ENCODE measurements around the gene OR14K1.
"Not testable (repeated sequence)": the region's sequence is repeated elsewhere in the genome, so short reads cannot be mapped to it uniquely, and the experiment has no call there.

OR14K1 gene

GRCh38 chr1:247747616-247748015, 9.2 kb downstream of the OR14K1 start:
- Histone ChIP-seq H3K27me3 (ENCODE audit: control insufficient read depth, insufficient read depth, low read length) (no peaks in the 10 kb centered on the region), H3K4me3 (ENCODE audit: low read length) (no peak overlapping the region), H3K9me3 (ENCODE audit: control insufficient read depth, insufficient read depth, low read length) (no peaks in the 10 kb centered on the region), H3K27ac (ENCODE audit: low read length) (no peak overlapping the region), H3K36me3 (ENCODE audit: control insufficient read depth, insufficient read depth, low read length) (no peaks in the 10 kb centered on the region), H3K4me1 (ENCODE audit: control insufficient read depth, insufficient read depth, low read length) (no peaks in the 10 kb centered on the region; the same call in 1 of the 2 replicates)
- DNase-seq (ENCODE audit: low read depth, low spot score) = no peak
- no CpG with 5 or more reads among the region's 7 CpGs for whole genome bisulfite sequencing (ENCODE audit: insufficient coverage, insufficient read length)

- Histone ChIP-seq H3K4me1 (ENCODE audit: control insufficient read depth, insufficient read depth, low read length) (no peaks in the 10 kb centered on the region; the same call in 1 of the 2 replicates), H3K27me3 (ENCODE audit: control insufficient read depth, insufficient read depth, low read length) (no peaks in the 10 kb centered on the region), H3K4me3 (ENCODE audit: low read length) (no peak within 1 kb of the TSS), H3K9me3 (ENCODE audit: control insufficient read depth, insufficient read depth, low read length) (no peaks in the 10 kb centered on the region), H3K27ac (ENCODE audit: low read length) (no peak within 1 kb of the TSS), H3K36me3 (ENCODE audit: control insufficient read depth, insufficient read depth, low read length) (no peaks in the 10 kb centered on the region)
- WGBS (ENCODE audit: insufficient coverage, insufficient read length) = no CpG with 5 or more reads among the region's 2 CpGs
- no peak for DNase-seq (ENCODE audit: low read depth, low spot score)
Measured at GRCh38 chr1:247748041-247748440, 9.6 kb downstream of the OR14K1 start, which contains the start of gene OR14A2. Gene OR14A2, minus strand, starts transcription at chr1:247748141.

- Histone ChIP-seq H3K27me3 (ENCODE audit: control insufficient read depth, insufficient read depth, low read length) (no peaks in the 10 kb centered on the region), H3K4me3 (ENCODE audit: low read length) (no peak overlapping the region), H3K36me3 (ENCODE audit: control insufficient read depth, insufficient read depth, low read length) (no peaks in the 10 kb centered on the region), H3K9me3 (ENCODE audit: control insufficient read depth, insufficient read depth, low read length) (no peaks in the 10 kb centered on the region), H3K27ac (ENCODE audit: low read length) (no peak overlapping the region), H3K4me1 (ENCODE audit: control insufficient read depth, insufficient read depth, low read length) (no peaks in the 10 kb centered on the region; the same call in 1 of the 2 replicates)
- no peak for DNase-seq (ENCODE audit: low read depth, low spot score)
- WGBS (ENCODE audit: insufficient coverage, insufficient read length) = no CpG with 5 or more reads among the region's 1 CpG
Measured at GRCh38 chr1:247749870-247750269, 11.5 kb downstream of the OR14K1 start.

DNA sequence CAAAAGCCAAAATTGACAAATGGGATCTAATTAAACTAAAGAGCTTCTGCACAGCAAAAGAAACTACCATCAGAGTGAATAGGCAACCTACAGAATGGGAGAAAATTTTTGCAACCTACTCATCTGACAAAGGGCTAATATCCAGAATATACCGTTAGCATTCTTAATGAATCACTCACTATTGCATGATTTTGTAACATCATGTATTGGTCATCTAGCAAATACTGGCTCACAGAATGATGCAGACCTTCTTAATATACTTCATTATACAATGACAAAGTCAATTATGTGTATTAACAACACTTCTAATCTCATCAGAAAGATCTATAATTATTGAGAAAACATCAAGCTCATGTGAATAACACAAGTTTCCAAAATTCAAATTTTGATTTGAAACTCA, 15.9 kb downstream of the OR14K1 start:
- H3K9me3 ChIP-seq (ENCODE audit: control insufficient read depth, insufficient read depth, low read length); H3K27ac ChIP-seq (ENCODE audit: low read length); H3K4me1 ChIP-seq (ENCODE audit: control insufficient read depth, insufficient read depth, low read length); H3K36me3 ChIP-seq (ENCODE audit: control insufficient read depth, insufficient read depth, low read length); H3K4me3 ChIP-seq (ENCODE audit: low read length); H3K27me3 ChIP-seq (ENCODE audit: control insufficient read depth, insufficient read depth, low read length); DNase-seq (ENCODE audit: low read depth, low spot score): not testable (repeated sequence)
- no CpG with 5 or more reads among the region's 1 CpG for WGBS (ENCODE audit: insufficient coverage, insufficient read length)

- Histone ChIP-seq H3K27me3 (ENCODE audit: control insufficient read depth, insufficient read depth, low read length) (no peaks in the 10 kb centered on the region), H3K36me3 (ENCODE audit: control insufficient read depth, insufficient read depth, low read length) (no peaks in the 10 kb centered on the region), H3K9me3 (ENCODE audit: control insufficient read depth, insufficient read depth, low read length) (no peaks in the 10 kb centered on the region), H3K4me3 (ENCODE audit: low read length) (no peak within 1 kb of the TSS), H3K27ac (ENCODE audit: low read length) (no peak within 1 kb of the TSS), H3K4me1 (ENCODE audit: control insufficient read depth, insufficient read depth, low read length) (no peaks in the 10 kb centered on the region)
- no peak for DNase-seq (ENCODE audit: low read depth, low spot score)
- no CpG with 5 or more reads among the region's 3 CpGs for WGBS (ENCODE audit: insufficient coverage, insufficient read length)
Measured at GRCh38 chr1:247760456-247760855, 22.0 kb downstream of the OR14K1 start, which contains the start of gene OR1C1. Gene OR1C1, minus strand, starts transcription at chr1:247760556. Its CDS starts 2,150 bp downstream, at chr1:247758406.

DNA sequence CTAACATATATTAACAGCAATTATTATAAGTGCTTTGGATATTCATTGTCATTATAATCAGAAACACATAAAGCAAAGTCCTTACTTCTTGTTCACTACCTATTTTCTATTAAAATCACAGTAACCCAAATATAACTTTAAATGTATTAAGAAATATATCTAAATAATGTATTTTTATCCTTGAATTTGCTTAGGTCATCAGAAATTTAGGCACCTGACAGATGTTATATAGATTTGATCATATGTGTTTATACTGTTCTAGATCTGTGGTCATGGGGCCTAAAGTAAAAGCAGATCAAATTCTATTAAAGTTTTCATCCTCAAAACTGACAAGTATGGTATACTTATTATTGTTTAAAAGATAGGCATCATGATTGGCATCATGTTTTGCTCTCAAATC, 31.2 kb downstream of the OR14K1 start:
- H3K9me3 ChIP-seq (ENCODE audit: control insufficient read depth, insufficient read depth, low read length) = no peaks in the 10 kb centered on the region
- H3K4me1 ChIP-seq (ENCODE audit: control insufficient read depth, insufficient read depth, low read length) = no peaks in the 10 kb centered on the region
- H3K27ac ChIP-seq (ENCODE audit: low read length) = no peak overlapping the region
- H3K36me3 ChIP-seq (ENCODE audit: control insufficient read depth, insufficient read depth, low read length) = no peaks in the 10 kb centered on the region
- no peak overlapping the region for H3K4me3 ChIP-seq (ENCODE audit: low read length)
- no peaks in the 10 kb centered on the region for H3K27me3 ChIP-seq (ENCODE audit: control insufficient read depth, insufficient read depth, low read length)
- no peak for DNase-seq (ENCODE audit: low read depth, low spot score)

All from iPS DF 6.9 (cell line).